Uterus (tissue), 4 donors: Measurements from ENCODE around the gene TMEM72. TPM values are rescaled to one million over a fixed set of nuclear protein-coding genes. Genes with fewer than 3 reads are reported as not detected.

Source experiments
- DNase-seq, 2 donors: peaks; one replicate each; pipeline ENCODE4 v3.0.0-alpha.2; 2019 to 2020
- H3K27ac ChIP-seq, 2 donors: fragments of 200-600 bp; sonication (generic); 1 replicate in 1 of 2; 2 replicates in 1 of 2; pipeline ENCODE4 v1.5.1; 2016 to 2018
- H3K27me3 ChIP-seq, 2 donors: fragments of 200-600 bp; sonication (generic); one replicate each; pipeline ENCODE4 v1.5.1; 2018 to 2019; ENCODE audit warnings: control low read depth in 1 of 2
- H3K36me3 ChIP-seq, 2 donors: fragments of 200-600 bp; sonication (generic); one replicate each; pipeline ENCODE4 v1.5.1; 2019; ENCODE audit warnings: control low read depth in 1 of 2
- H3K4me1 ChIP-seq, 2 donors: fragments of 200-600 bp; sonication (generic); one replicate each; pipeline ENCODE4 v1.5.1; 2018 to 2019; ENCODE audit warnings: control low read depth in 1 of 2
- H3K4me3 ChIP-seq, 2 donors: fragments of 200-600 bp; sonication (generic); 1 replicate in 1 of 2; 2 replicates in 1 of 2; pipeline ENCODE4 v1.5.1; 2018 to 2019; ENCODE audit warnings: mild to moderate bottlenecking in 1 of 2
- H3K9me3 ChIP-seq, 2 donors: fragments of 200-600 bp; sonication (generic); one replicate each; pipeline ENCODE4 v1.5.1; 2019; ENCODE audit warnings: control low read depth in 1 of 2
- POLR2A ChIP-seq, 2 donors: fragments of 450-650 bp; IDR thresholded peaks; one replicate each; pipeline ENCODE4 v1.6.1; 2016; ENCODE audit warnings: antibody characterized with exemption in 2 of 2, mild to moderate bottlenecking in 1 of 2, moderate library complexity in 1 of 2
- intact Hi-C: fragments of 100-400 bp; cut with DNase I; formaldehyde crosslinking; loops from one replicate; pipeline ENCODE4 v1.15.1; 2023; ENCODE audit warnings: low total_unique reads
- total RNA-seq, 4 donors: library from RNA; depleted of rRNA in 3 of 4; stranded (reverse); fragments of >200 nt in 3 of 4; gene quantifications; one replicate each; pipeline versions ENCODE4 v1.1.0 to v1.2.4, GENCODE V29; 2014 to 2023
- TF ChIP-seq, protein P1 (sequence below), 4 experiments: fragments of 200-600 bp in 2 of 4; fragments of 450-650 bp in 2 of 4; sonication (generic) in 2 of 4; IDR thresholded peaks; one replicate each; pipeline ENCODE4 v1.5.1; 2016 to 2019; ENCODE audit warnings: antibody characterized with exemption in 4 of 4, mild to moderate bottlenecking in 2 of 4, moderate library complexity in 1 of 4
- donor health status: DM: yes; HTN: yes; CAD: no.

The TMEM72 gene
- total RNA-seq, 4 donors from 2014 or later, result 0.69 TPM; not detected in 3

DNA sequence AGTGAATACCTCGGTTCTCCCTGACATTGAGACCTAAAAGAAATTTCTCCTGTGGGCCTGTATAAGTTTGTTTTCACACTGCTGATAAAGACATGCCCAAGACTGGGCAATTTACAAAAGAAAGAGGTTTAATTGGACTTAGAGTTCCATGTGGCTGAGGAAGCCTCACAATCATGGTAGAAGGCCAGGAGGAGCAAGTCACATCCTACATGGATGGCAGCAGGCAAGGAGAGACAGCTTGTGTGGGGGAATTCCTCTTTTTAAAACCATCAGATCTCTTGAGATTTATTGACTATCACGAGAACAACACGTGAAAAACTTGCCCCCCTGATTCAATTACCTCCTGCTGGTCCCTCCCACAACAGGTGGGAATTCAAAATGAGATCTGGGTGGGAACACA lies 6.7 kb downstream of the TMEM72 start:
- no peak for TF ChIP-seq POLR2A (IDR thresholded peaks at IDR 0.05)
- TF ChIP-seq, protein P1, sequence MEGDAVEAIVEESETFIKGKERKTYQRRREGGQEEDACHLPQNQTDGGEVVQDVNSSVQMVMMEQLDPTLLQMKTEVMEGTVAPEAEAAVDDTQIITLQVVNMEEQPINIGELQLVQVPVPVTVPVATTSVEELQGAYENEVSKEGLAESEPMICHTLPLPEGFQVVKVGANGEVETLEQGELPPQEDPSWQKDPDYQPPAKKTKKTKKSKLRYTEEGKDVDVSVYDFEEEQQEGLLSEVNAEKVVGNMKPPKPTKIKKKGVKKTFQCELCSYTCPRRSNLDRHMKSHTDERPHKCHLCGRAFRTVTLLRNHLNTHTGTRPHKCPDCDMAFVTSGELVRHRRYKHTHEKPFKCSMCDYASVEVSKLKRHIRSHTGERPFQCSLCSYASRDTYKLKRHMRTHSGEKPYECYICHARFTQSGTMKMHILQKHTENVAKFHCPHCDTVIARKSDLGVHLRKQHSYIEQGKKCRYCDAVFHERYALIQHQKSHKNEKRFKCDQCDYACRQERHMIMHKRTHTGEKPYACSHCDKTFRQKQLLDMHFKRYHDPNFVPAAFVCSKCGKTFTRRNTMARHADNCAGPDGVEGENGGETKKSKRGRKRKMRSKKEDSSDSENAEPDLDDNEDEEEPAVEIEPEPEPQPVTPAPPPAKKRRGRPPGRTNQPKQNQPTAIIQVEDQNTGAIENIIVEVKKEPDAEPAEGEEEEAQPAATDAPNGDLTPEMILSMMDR (IDR thresholded peaks at IDR 0.05), result no peak
- H3K4me3 ChIP-seq, result no peak overlapping the region
- no peaks in the 10 kb centered on the region for H3K4me1 ChIP-seq
- intact Hi-C loops, result no loop called here
- DNase-seq, result no peak
- no peaks in the 10 kb centered on the region for H3K27me3 ChIP-seq
- no peak overlapping the region for H3K27ac ChIP-seq
- H3K9me3 ChIP-seq, result no peaks in the 10 kb centered on the region
- H3K36me3 ChIP-seq, result no peaks in the 10 kb centered on the region

DNA sequence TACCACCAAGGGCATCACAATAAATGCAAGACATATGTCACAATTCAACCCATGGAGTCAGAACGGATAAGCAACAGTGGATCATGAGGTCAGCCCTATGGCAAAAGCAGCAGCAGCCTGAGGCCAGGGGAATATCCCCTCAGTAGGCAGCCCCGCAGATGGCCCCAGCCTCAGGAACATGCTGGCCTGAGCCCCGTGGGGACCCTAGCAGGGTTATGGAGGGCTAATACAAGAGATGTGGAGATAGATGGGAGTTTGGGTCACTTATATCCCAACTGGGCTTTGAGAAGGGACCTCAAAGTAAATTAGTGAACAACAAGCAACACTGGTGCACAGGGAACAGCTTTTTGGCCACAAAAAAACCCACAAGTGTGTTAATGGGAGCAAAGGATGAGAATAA lies 9.1 kb downstream of the TMEM72 start:
- intact Hi-C loops, result no loop called here
- no peak for DNase-seq
- Histone ChIP-seq H3K36me3 (no peaks in the 10 kb centered on the region), H3K27ac (no peak overlapping the region), H3K4me1 (no peaks in the 10 kb centered on the region), H3K9me3 (no peaks in the 10 kb centered on the region), H3K27me3 (no peaks in the 10 kb centered on the region), H3K4me3 (no peak overlapping the region)
- TF ChIP-seq, protein P1 (IDR thresholded peaks at IDR 0.05), result no peak
- TF ChIP-seq POLR2A (IDR thresholded peaks at IDR 0.05), result no peak

DNA sequence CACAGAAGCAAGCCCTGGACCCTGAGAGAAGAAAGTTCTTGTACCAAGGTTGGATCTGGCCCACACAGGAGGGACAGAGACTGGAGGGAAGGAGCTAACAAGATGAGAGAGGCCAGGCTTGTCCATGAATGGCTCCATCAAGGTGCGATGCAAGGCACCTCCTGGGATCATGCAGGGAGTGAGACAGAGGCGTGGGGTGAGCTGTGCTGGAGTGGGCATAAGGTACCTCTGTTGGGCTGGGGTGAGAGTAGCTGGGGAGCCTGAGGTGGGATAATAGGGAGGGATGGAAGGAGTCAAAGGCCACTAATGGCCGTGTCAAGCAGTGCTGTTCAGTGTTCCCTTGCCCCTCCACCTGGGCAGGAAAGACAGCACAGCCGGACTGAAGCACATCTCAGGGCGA lies 9.9 kb downstream of the TMEM72 start:
- no peaks in the 10 kb centered on the region for H3K36me3 ChIP-seq
- intact Hi-C loops, result no loop called here
- TF ChIP-seq, protein P1 (IDR thresholded peaks at IDR 0.05), result no peak
- TF ChIP-seq POLR2A (IDR thresholded peaks at IDR 0.05), result no peak

DNA sequence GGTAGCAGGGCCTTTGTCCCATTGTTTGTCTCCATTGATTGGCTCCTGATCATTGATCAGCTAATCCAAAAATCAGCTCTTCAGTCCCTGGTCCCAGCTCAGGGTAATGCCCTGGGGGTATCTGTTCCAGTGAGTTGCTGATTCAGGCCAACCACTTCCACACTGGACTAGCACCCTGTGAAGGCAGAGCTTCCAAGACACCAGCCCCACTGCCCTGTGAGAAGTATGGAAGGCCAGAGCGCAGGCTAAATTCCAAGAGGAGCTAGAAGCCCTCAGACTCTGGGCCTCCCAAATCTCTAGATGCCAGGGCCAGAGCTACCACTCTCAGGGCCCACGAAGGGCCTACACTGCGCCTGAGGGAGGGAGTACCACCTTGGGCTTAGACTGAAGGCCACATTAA lies 10.4 kb downstream of the TMEM72 start:
- no peaks in the 10 kb centered on the region for H3K9me3 ChIP-seq

More for the DNA sequence above, 9.9 kb downstream of the TMEM72 start:
- no peak for DNase-seq
- no peaks in the 10 kb centered on the region for H3K9me3 ChIP-seq
- H3K27me3 ChIP-seq, result no peaks in the 10 kb centered on the region
- no peaks in the 10 kb centered on the region for H3K4me1 ChIP-seq
- no peak overlapping the region for H3K27ac ChIP-seq
- no peak overlapping the region for H3K4me3 ChIP-seq

DNA sequence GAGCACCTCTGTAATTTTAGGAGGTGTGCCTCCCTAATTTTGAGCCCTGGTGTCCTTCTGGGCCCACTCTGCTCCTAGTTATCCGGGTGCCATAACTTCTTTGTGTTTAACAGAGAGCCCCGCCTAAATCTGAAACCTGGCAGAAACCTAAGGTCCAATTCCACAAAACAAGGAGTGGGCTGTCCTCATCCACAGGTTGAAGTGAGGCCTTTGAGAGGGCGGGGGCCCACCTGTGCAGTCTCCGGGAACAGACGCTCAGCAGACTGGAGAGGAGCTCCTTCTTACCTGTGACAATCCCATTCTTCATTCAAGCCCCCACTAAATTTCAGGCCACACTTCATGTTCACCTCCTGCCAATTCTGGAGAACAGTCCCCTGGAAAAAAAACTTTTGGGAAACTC lies 10.9 kb downstream of the TMEM72 start:
- no peaks in the 10 kb centered on the region for H3K36me3 ChIP-seq
- no peak overlapping the region for H3K27ac ChIP-seq
- no peaks in the 10 kb centered on the region for H3K4me1 ChIP-seq
- no peaks in the 10 kb centered on the region for H3K9me3 ChIP-seq
- H3K4me3 ChIP-seq, result no peak overlapping the region
- intact Hi-C loops, result no loop called here
- no peak for DNase-seq
- H3K27me3 ChIP-seq, result no peaks in the 10 kb centered on the region
- TF ChIP-seq, protein P1 (IDR thresholded peaks at IDR 0.05), result no peak
- no peak for TF ChIP-seq POLR2A (IDR thresholded peaks at IDR 0.05)

More for the DNA sequence above, 10.4 kb downstream of the TMEM72 start:
- TF ChIP-seq, protein P1 (IDR thresholded peaks at IDR 0.05), result no peak
- no peak for TF ChIP-seq POLR2A (IDR thresholded peaks at IDR 0.05)
- intact Hi-C loops, result no loop called here
- no peak overlapping the region for H3K27ac ChIP-seq
- H3K36me3 ChIP-seq, result no peaks in the 10 kb centered on the region
- no peaks in the 10 kb centered on the region for H3K4me1 ChIP-seq
- no peak overlapping the region for H3K4me3 ChIP-seq
- no peak for DNase-seq
- no peaks in the 10 kb centered on the region for H3K27me3 ChIP-seq
